Ectodermal cell (in vitro differentiated cells): ENCODE data around the gene CIAO1.
A peak's percentile ranks its signal among the peaks of the same experiment; 100 is the strongest.

Experiments
- H3K27ac ChIP-seq: 2 replicates; pipeline ENCODE4 v1.7.0; 2013; ENCODE audit warnings: mild to moderate bottlenecking, low read depth, low read length; ENCODE audit not compliant: insufficient read depth, poor library complexity, severe bottlenecking
- H3K27me3 ChIP-seq: 2 replicates; pipeline ENCODE4 v1.7.0; 2013; ENCODE audit warnings: mild to moderate bottlenecking, low read length; ENCODE audit not compliant: insufficient read depth, control insufficient read depth, poor library complexity, severe bottlenecking
- H3K36me3 ChIP-seq: one replicate; pipeline ENCODE4 v1.7.0; 2013; ENCODE audit warnings: low read length; ENCODE audit not compliant: control insufficient read depth, insufficient read depth
- H3K4me1 ChIP-seq: one replicate; pipeline ENCODE4 v1.7.0; 2013; ENCODE audit warnings: low read length; ENCODE audit not compliant: control insufficient read depth, insufficient read depth
- H3K4me3 ChIP-seq: 2 replicates; pipeline ENCODE4 v1.7.0; 2013; ENCODE audit warnings: low read depth, low read length, control low read depth; ENCODE audit not compliant: insufficient read depth
- H3K9me3 ChIP-seq: 2 replicates; pipeline ENCODE4 v1.7.0; 2013; ENCODE audit warnings: mild to moderate bottlenecking, low read length, moderate library complexity; ENCODE audit not compliant: control insufficient read depth
- WGBS, 2 experiments: methylation state at CpG; one replicate each; pipeline ENCODE4 v1.1.7; 2013; ENCODE audit warnings: missing lambda C conversion rate in 2 of 2; 5-methylcytosine and 5-hydroxymethylcytosine counted together

Gene CIAO1

DNA sequence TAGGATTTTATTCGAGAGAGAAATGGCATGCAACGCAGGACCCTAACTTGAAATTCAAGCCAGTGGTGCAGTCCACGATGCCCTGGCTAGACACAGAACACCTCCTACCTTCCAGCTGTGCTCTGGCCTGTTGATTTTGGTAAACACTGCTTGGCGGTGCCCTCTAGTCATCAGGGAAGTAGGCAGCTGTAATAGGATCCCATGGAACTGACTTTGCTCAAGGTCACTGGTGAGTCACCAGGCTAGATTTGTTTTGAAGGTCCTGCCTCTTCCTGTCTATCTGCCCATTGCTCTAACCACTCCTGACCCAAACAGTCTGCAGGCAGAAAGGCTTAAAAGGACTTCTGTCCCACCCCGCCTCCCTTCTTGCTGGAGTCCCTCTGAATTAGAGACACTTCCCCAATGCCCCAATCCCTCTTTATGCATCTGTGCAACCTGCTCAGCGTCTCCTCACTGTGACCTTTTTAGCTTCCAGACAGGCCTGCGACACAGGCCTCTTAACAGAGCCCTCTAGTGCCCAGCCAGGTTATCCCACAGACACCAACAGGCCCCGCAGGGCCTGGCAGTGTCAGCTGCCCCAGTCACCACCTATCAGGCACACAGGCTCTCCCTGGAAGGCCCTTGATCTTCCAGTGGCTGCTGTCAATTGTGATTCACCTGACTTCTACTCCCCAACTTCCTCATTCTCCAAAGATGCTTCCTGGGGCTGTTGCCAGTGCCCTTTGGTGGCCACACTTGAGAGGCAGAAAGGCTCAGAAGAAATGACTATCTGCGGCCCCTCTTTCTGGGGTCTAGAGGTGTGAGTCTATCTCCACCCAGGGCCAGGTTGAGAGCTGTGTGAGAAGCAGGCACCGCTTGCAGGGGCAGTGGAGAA, 5.4 kb upstream of the CIAO1 start:
- Histone ChIP-seq H3K9me3 (no peaks in the 10 kb centered on the region), H3K27ac (no peak overlapping the region), H3K4me1 (peaks cover 7% of the 10 kb centered on the region), H3K36me3 (peaks cover 8% of the 10 kb centered on the region), H3K4me3 (no peak overlapping the region), H3K27me3 (no peaks in the 10 kb centered on the region)
- WGBS, 2 experiments = 67 to 70% methylated on average over 10 of the region's 10 CpGs

DNA sequence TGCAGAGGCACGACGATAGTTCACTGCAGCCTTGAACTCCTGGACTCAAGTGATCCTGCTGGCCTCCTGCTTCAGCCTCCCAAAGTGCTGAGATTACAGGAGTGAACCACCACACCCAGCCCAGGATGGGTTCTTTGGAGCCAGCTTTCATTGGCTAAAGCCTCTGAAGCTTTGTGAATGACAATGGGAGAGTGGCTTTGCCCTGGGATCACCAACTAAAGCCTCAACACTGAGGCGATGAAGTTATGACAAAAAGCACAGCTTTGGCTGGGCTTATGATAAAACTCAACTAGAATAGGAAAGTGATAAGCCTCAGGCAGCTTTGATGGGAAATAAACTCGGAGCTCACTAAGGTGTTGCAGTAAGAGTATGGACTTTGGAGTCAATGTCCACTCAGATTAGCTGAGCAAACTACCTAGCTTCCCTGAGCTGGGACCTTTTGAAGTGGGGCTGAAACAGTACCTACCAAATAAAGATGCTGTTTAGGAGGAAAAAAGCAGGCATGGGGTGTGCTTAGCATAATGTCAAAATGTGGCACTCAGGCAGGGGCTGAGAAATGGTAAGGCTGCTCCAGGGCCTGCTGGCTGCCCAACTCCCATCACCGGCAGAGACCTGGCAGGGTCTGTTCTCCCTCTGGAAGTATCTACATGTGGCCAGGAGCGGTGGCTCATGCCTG, 4.6 kb upstream of the CIAO1 start:
- Histone ChIP-seq H3K9me3 (no peaks in the 10 kb centered on the region), H3K36me3 (peaks cover 8% of the 10 kb centered on the region), H3K27ac (no peak overlapping the region), H3K4me1 (peaks cover 7% of the 10 kb centered on the region), H3K27me3 (no peaks in the 10 kb centered on the region), H3K4me3 (no peak overlapping the region)
- WGBS, 2 experiments = 91% methylated on average over 6 of the region's 6 CpGs

GRCh38 chr2:96262306-96262705, 3.7 kb upstream of the CIAO1 start:
- H3K4me3 ChIP-seq = no peak overlapping the region
- 81 to 93% methylated on average over 2 of the region's 2 CpGs for WGBS, 2 experiments
- H3K27ac ChIP-seq = no peak overlapping the region
- peaks cover 8% of the 10 kb centered on the region for H3K36me3 ChIP-seq
- H3K9me3 ChIP-seq = no peaks in the 10 kb centered on the region
- H3K27me3 ChIP-seq = no peaks in the 10 kb centered on the region
- peaks cover 7% of the 10 kb centered on the region for H3K4me1 ChIP-seq

DNA sequence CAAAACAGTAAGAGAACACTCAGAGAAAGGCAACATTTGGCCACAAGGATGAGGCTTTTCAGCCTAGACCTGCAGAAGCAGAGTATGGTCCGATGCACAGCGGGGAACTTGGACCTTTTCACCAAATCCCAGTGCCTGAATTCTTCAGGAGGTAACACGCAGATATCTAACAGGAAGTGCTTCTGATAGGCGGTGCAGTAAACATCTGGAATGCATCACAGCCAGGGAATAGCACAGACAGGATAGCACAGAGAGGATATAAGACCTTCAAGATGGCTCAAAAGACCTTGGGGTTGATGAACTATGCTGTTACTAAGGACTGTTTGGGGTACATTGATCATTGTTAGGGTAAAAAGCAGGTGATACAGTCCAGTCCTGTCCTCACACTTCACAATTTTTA, 1.9 kb upstream of the CIAO1 start:
- WGBS, 2 experiments = 95 to 97% methylated on average over 4 of the region's 4 CpGs
- Histone ChIP-seq H3K9me3 (no peaks in the 10 kb centered on the region), H3K36me3 (peaks cover 10% of the 10 kb centered on the region), H3K27ac (no peak overlapping the region), H3K4me3 (no peak overlapping the region), H3K4me1 (peaks cover 7% of the 10 kb centered on the region), H3K27me3 (no peaks in the 10 kb centered on the region)

GRCh38 chr2:96264656-96265348, 1.2 kb upstream of the CIAO1 start:
- Histone ChIP-seq H3K4me3 (peak overlapping the region; percentile 97), H3K9me3 (no peaks in the 10 kb centered on the region), H3K36me3 (peaks cover 14% of the 10 kb centered on the region), H3K27me3 (no peaks in the 10 kb centered on the region), H3K27ac (no peak overlapping the region), H3K4me1 (peaks cover 7% of the 10 kb centered on the region)
- 25 to 27% methylated on average over 33 of the region's 33 CpGs for WGBS, 2 experiments

DNA sequence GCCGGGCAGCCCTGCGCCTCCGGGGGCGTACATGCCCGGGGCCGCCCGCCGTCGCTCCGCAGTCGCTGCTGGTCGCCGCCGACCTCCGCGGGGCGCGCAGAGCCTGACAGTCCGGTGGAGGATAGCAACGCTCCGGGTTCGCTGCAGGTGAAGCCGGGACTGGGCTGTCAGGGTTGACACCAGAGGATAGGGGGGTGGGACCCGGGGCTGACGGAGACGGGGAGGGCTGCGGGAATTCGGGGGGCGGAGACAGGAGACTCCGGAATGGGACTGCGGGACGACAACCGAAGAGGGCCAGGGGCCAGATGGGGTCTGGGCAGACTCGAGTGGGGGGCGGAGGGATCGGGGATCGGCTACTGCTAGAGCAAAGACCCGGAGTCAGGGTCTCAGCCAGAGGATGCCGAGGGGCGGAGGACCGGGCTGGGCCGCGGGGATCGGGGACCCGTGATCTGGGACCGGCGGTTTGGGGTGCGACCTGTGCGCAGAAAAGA, 631 bp upstream of the CIAO1 start:
- H3K9me3 ChIP-seq = no peaks in the 10 kb centered on the region
- H3K4me1 ChIP-seq = peaks cover 7% of the 10 kb centered on the region
- H3K27me3 ChIP-seq = no peaks in the 10 kb centered on the region
- peaks cover 8% of the 10 kb centered on the region for H3K36me3 ChIP-seq
- peak overlapping the region; percentile 67 for H3K27ac ChIP-seq
- 1% methylated on average over 49 of the region's 49 CpGs for WGBS, 2 experiments
- peak overlapping the region; percentile 97 for H3K4me3 ChIP-seq

DNA sequence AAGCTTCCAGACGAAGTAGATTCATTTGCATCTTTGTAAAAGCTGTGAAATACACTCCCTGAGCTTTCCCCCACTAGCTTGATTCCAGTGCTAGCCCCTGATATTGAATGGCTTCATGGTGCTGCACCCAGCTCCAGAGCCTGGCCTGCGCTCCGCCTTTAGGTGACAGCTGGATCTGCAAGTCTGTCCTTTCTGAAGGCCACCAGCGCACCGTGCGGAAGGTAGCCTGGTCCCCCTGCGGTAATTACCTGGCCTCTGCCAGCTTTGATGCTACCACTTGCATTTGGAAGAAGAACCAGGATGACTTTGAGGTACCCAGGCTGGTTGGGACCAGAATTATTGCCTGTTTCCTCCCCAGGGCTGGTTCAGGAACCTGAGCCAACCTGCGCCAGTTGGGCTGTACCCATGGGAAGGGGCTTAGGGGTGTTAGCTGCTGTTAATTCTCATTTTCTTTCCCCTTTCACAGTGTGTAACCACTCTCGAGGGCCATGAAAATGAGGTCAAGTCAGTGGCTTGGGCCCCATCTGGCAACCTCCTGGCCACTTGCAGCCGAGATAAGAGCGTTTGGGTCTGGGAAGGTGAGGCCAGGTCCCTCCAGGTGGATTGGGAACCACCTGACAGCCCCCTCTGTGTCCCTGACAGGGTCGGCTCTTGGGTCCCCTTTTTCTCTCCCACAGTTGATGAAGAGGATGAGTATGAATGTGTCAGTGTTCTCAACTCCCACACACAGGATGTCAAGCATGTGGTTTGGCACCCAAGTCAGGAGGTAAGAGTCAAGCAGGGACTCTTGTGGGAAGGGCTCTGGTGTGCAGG, 1.3 kb downstream of the CIAO1 start:
- WGBS, 2 experiments = 80 to 82% methylated on average over 12 of the region's 12 CpGs
- Histone ChIP-seq H3K4me1 (peaks cover 7% of the 10 kb centered on the region), H3K27me3 (no peaks in the 10 kb centered on the region), H3K36me3 (peaks cover 20% of the 10 kb centered on the region), H3K9me3 (no peaks in the 10 kb centered on the region), H3K4me3 (peak overlapping the region; percentile 97), H3K27ac (no peak overlapping the region)

DNA sequence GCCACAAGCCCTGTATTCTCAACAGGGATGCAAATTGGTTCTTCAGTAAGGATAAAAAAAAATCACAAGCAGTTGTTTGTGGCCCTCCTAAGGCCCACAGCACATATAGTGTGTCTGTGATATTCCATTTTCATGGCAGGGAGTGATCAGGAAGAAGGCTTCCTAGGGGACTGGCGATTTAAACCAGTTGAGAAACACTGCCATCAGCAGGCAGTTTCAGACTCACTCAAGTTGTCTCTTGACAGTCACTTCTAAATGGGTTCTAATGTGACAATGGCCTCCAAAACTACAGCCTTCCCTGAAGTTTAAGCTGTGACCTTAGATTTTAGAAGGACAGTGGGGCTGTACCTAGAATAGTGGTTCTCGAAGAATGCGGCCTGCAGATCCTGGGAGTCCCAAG, 6.0 kb downstream of the CIAO1 start:
- Histone ChIP-seq H3K9me3 (no peaks in the 10 kb centered on the region), H3K27me3 (no peaks in the 10 kb centered on the region), H3K36me3 (peaks cover 44% of the 10 kb centered on the region), H3K27ac (no peak overlapping the region), H3K4me1 (no peaks in the 10 kb centered on the region), H3K4me3 (no peak overlapping the region)
- 94% methylated on average over 3 of the region's 3 CpGs for WGBS, 2 experiments

DNA sequence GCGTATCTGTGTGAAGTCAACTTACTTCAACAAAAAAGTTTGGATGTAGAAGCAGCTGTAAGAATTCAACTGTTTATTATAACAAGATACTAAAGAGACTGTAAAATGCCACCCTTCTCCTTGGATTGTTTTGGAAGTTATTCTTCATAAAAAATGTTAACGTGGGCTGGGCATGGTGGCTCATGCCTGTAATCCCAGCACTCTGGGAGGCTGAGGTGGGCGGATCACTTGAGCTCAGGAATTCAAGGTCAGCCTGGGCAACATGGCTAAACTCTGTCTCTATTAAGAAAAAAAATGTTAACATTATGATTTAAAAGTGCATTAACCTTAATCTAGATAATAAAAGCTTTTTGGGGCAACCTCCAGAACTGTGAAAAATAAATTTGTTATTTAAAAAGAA, 7.7 kb downstream of the CIAO1 start:
- 94 to 98% methylated on average over 2 to 3 of the region's 3 CpGs for WGBS, 2 experiments
- Histone ChIP-seq H3K27me3 (no peaks in the 10 kb centered on the region), H3K36me3 (peaks cover 62% of the 10 kb centered on the region), H3K4me1 (no peaks in the 10 kb centered on the region), H3K27ac (no peak overlapping the region), H3K4me3 (no peak overlapping the region), H3K9me3 (no peaks in the 10 kb centered on the region)
